HCT116 (cell line): ENCODE measurements around the gene FLNC. TPM values are rescaled to one million over a fixed set of nuclear protein-coding genes. Genes with fewer than 3 reads are reported as not detected.
A peak's percentile ranks its signal among the peaks of the same experiment; 100 is the strongest.

Experiments
- ATAC-seq: fragments of 200-7000 bp; cut with Tn5 transposase; 2 replicates; pipeline ENCODE4 v1.9.1; 2020; ENCODE audit warnings: mild to moderate bottlenecking, moderate library complexity
- BruUV-seq: library from RNA; stranded (reverse); fragments of 400-500 nt; replicated peaks from 2 replicates; lab custom pipeline; 2021; lab: Mats Ljungman, UMichigan
- CTCF ChIA-PET: fragments of 300-600 bp; sonication (Branson Sonifier 250); formaldehyde crosslinking; loops from one replicate; lab custom pipeline; 2021; ENCODE audit warnings: antibody characterized with exemption; lab: Charles Lee
- POLR2A ChIA-PET: fragments of 300-600, 350-600 bp; sonication (Branson Sonifier 250); formaldehyde crosslinking; loops from one replicate; lab custom pipeline; 2021; ENCODE audit warnings: antibody characterized with exemption; lab: Charles Lee
- RAD21 ChIA-PET, 2 experiments: fragments of 300-600 bp; sonication (Branson Sonifier 250); formaldehyde crosslinking; loops; one replicate each; lab custom pipeline; 2023; ENCODE audit warnings: low total read pairs in 2 of 2; ENCODE audit not compliant: uncharacterized antibody in 2 of 2, unreplicated experiment in 2 of 2, low non-redundant PET in 1 of 2; lab: Charles Lee
- DNase-seq: peaks from one replicate; pipeline ENCODE4 v3.0.0-alpha.2; 2010; ENCODE audit warnings: low read depth, low spot score
- H2AFZ ChIP-seq: fragments of 200-600 bp; shearing (Covaris generic), sonication (generic); 2 replicates; pipeline ENCODE4 v1.6.1; 2017; ENCODE audit warnings: low read depth, mixed run types, mixed read lengths, antibody characterized with exemption, low read length; ENCODE audit not compliant: poor library complexity, severe bottlenecking
- H3K27ac ChIP-seq: 2 replicates; pipeline ENCODE4 v1.5.1; 2012; ENCODE audit warnings: low read depth, low read length
- H3K27me3 ChIP-seq: fragments of 200-600 bp; sonication (generic); 2 replicates; pipeline ENCODE4 v1.6.1; 2016; ENCODE audit warnings: mixed run types, low read length, mixed read lengths; ENCODE audit not compliant: insufficient read depth
- H3K36me3 ChIP-seq, 2 experiments: fragments of 200-500 bp in 1 of 2; fragments of 200-600 bp in 1 of 2; sonication (Bioruptor generic) in 1 of 2; sonication (generic) in 1 of 2; 2 replicates each; pipeline versions ENCODE4 v1.5.1 to v1.6.1; 2014 to 2016; ENCODE audit warnings: low read length in 2 of 2, inconsistent platforms in 1 of 2, mixed read lengths in 1 of 2, mixed run types in 1 of 2; ENCODE audit not compliant: insufficient read depth in 2 of 2, control insufficient read depth in 1 of 2
- H3K4me1 ChIP-seq, 2 experiments: fragments of 200-600 bp in 1 of 2; sonication (generic) in 1 of 2; 2 replicates each; pipeline versions ENCODE4 v1.5.1 to v1.6.1; 2012 to 2017; ENCODE audit warnings: low read length in 2 of 2, inconsistent platforms in 1 of 2, mild to moderate bottlenecking in 1 of 2, mixed read lengths in 1 of 2, mixed run types in 1 of 2, moderate library complexity in 1 of 2; ENCODE audit not compliant: insufficient read depth in 2 of 2, control insufficient read depth in 1 of 2
- H3K4me2 ChIP-seq: fragments of 200-600 bp; sonication (generic); 2 replicates; pipeline ENCODE4 v1.6.1; 2017; ENCODE audit warnings: mixed run types, low read length, mixed read lengths
- H3K4me3 ChIP-seq, 2 experiments: fragments of 200-600 bp in 1 of 2; sonication (generic) in 1 of 2; replicated peaks in 1 of 2; 2 replicates each; pipeline ENCODE4 v1.5.1; 2011 to 2016; ENCODE audit warnings: low read length in 2 of 2, control low read depth in 1 of 2, low read depth in 1 of 2, mild to moderate bottlenecking in 1 of 2, mixed read lengths in 1 of 2, mixed run types in 1 of 2
- H3K79me2 ChIP-seq: fragments of 200-600 bp; sonication (generic); 2 replicates; pipeline ENCODE4 v1.6.1; 2017; ENCODE audit warnings: mild to moderate bottlenecking, mixed run types, low read length, moderate library complexity, mixed read lengths; ENCODE audit not compliant: insufficient read depth
- H3K9ac ChIP-seq: fragments of 200-600 bp; sonication (generic); 2 replicates; pipeline ENCODE4 v1.6.1; 2016; ENCODE audit warnings: low read length, mixed read lengths
- H3K9me2 ChIP-seq: fragments of 200-600 bp; sonication (generic), shearing (Covaris generic); 2 replicates; pipeline ENCODE4 v1.6.1; 2017; ENCODE audit warnings: mixed run types, mild to moderate bottlenecking, moderate library complexity; ENCODE audit not compliant: insufficient read depth
- H3K9me3 ChIP-seq, 2 experiments: fragments of 200-500 bp in 1 of 2; fragments of 200-600 bp in 1 of 2; sonication (Bioruptor generic) in 1 of 2; sonication (generic) in 1 of 2; 2 replicates each; pipeline ENCODE4 v1.6.1; 2014 to 2017; ENCODE audit warnings: low read length in 2 of 2, mixed read lengths in 2 of 2, inconsistent platforms in 1 of 2, low read depth in 1 of 2, mild to moderate bottlenecking in 1 of 2, mixed run types in 1 of 2, moderate library complexity in 1 of 2; ENCODE audit not compliant: control insufficient read depth in 1 of 2, insufficient read depth in 1 of 2
- H4K20me1 ChIP-seq: fragments of 200-600 bp; sonication (generic), shearing (Covaris generic); 2 replicates; pipeline ENCODE4 v1.6.1; 2017; ENCODE audit warnings: mixed run types, mild to moderate bottlenecking, moderate library complexity; ENCODE audit not compliant: insufficient read depth
- CBX3 ChIP-seq: IDR thresholded peaks from 2 replicates; pipeline ENCODE4 v1.6.1; 2012; ENCODE audit warnings: low read depth
- EZH2 ChIP-seq: fragments of 200-600 bp; sonication (generic); IDR thresholded peaks from 2 replicates; pipeline ENCODE4 v1.6.1; 2017; ENCODE audit warnings: antibody characterized with exemption, mixed run types
- EZH2phosphoT487 ChIP-seq: fragments of 200-600 bp; IDR thresholded peaks from 2 replicates; pipeline ENCODE4 v1.6.1; 2018; ENCODE audit warnings: antibody characterized with exemption, borderline replicate concordance
- FOSL1 ChIP-seq: IDR thresholded peaks from 2 replicates; pipeline ENCODE4 v1.6.1; 2012; ENCODE audit warnings: low read depth
- JUND ChIP-seq: IDR thresholded peaks from 2 replicates; pipeline ENCODE4 v1.6.1; 2012
- POLR2AphosphoS5 ChIP-seq: IDR thresholded peaks from 2 replicates; pipeline ENCODE4 v1.6.1; 2011; ENCODE audit warnings: mild to moderate bottlenecking, low read depth, low read length, moderate library complexity
- RAD21 ChIP-seq: IDR thresholded peaks from 2 replicates; pipeline ENCODE4 v1.6.1; 2012; ENCODE audit warnings: low read depth, mild to moderate bottlenecking
- SIN3A ChIP-seq: IDR thresholded peaks from 2 replicates; pipeline ENCODE4 v1.6.1; 2012; ENCODE audit warnings: low read depth
- SP1 ChIP-seq: IDR thresholded peaks from 2 replicates; pipeline ENCODE4 v1.6.1; 2012; ENCODE audit warnings: low read depth
- TCF7L2 ChIP-seq: IDR thresholded peaks from 2 replicates; pipeline ENCODE4 v1.7.0; 2011; ENCODE audit warnings: borderline replicate concordance, inconsistent platforms; ENCODE audit not compliant: insufficient read depth, insufficient read length; ENCODE audit errors: extremely low read depth
- YY1 ChIP-seq: IDR thresholded peaks from 2 replicates; pipeline ENCODE4 v1.6.1; 2011; ENCODE audit warnings: low read length, low read depth, moderate library complexity, mild to moderate bottlenecking; ENCODE audit not compliant: insufficient replicate concordance; ENCODE audit errors: extremely low read depth
- ZFX ChIP-seq: fragments of 450-650 bp; IDR thresholded peaks from 2 replicates; pipeline ENCODE4 v1.6.1; 2017
- ZNF274 ChIP-seq: fragments of 200-500 bp; sonication (Bioruptor generic); IDR thresholded peaks from 2 replicates; pipeline ENCODE4 v1.6.1; 2014; ENCODE audit warnings: mild to moderate bottlenecking, low read depth, low read length, inconsistent platforms
- intact Hi-C: fragments of 100-400 bp; cut with micrococcal nuclease; formaldehyde crosslinking; loops from 2 replicates; pipeline ENCODE4 v1.10.0; 2022
- total RNA-seq: library from RNA; stranded (reverse); gene quantifications from one replicate; pipeline ENCODE4 v1.2.1, GENCODE V29; 2021; ENCODE audit not compliant: unreplicated experiment
- TF ChIP-seq, protein P1 (sequence below): IDR thresholded peaks from 2 replicates; pipeline ENCODE4 v1.6.1; 2012
- TF ChIP-seq, protein P2 (sequence below), 3 experiments: fragments of 200-600 bp in 1 of 3; sonication (generic) in 1 of 3; IDR thresholded peaks in 2 of 3; conservative IDR thresholded peaks in 1 of 3; 2 replicates each; pipeline ENCODE4 v1.5.1; 2012 to 2017; ENCODE audit warnings: low read depth in 2 of 3, low read length in 2 of 3, antibody characterized with exemption in 1 of 3, borderline replicate concordance in 1 of 3, control low read depth in 1 of 3, mild to moderate bottlenecking in 1 of 3, mixed read lengths in 1 of 3, mixed run types in 1 of 3, moderate library complexity in 1 of 3; ENCODE audit not compliant: insufficient read depth in 1 of 3

Gene FLNC
- total RNA-seq, 1 experiment from 2014 or later, result 42.8 TPM

DNA sequence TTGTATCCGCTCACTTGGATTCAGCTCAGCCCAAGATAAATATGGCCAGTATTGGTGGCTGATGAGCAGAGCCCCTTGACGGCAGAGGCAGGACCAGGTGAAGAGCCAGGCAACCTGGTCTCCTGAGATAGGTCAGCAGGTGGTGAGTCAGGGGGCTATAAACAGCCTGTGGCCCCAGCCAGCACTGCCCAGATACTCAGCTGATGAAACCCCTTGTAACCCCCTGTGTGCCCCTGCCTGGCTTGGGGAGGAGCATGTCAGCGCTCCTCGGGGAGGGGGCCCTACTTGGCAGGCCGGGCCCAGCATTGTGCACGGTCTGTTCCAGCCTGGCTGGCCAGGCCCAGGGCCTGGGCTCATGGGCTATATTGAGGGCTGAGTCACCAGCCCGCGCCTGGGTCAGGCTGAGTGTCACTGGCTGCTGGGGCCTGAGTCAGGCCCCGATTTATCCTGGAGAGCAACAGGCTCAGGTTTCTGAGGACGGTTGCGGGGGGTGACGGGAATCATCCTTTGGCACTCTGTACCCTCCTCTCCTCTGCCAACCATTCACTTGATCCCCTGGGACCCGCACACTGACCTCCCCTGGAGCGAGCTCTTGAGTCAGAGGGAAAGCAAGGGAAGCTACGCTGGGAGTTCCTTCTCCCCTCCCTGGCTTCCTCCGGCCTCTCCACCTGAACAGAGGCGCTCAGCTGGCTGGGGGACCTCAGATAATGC, 2.8 kb upstream of the FLNC start:
- no TSS peak for BruUV-seq
- ChIA-PET POLR2A (no interaction called here), CTCF (interaction anchor here (0.6 kb wide), 1 partner anchor 53 kb away, joined by 3 read pairs; no protein-coding TSS in a partner anchor)
- Histone ChIP-seq H3K27me3 (no peaks in the 10 kb centered on the region), H3K9me2 (no peaks in the 10 kb centered on the region), H3K79me2 (peaks cover 13% of the 10 kb centered on the region; the same call in 1 of the 2 replicates), H3K4me2 (peak overlapping the region; percentile 90), H4K20me1 (no peaks in the 10 kb centered on the region)
- peak; percentile 53 for DNase-seq
- TF ChIP-seq EZH2phosphoT487 (no peak), YY1 (peak; percentile 8), POLR2AphosphoS5 (peak; percentile 67), RAD21 (no peak), TCF7L2 (no peak), ZFX (peak; percentile 49; the same call in 1 of the 2 replicates)
- TF ChIP-seq, all 23 proteins: peak for 3
- Histone ChIP-seq H2AFZ (no peak overlapping the region), H3K27ac (peak overlapping the region; percentile 82), H3K4me1 (peaks cover 35 to 56% of the 10 kb centered on the region in 2 experiments), H3K36me3 (no peaks in the 10 kb centered on the region), H3K4me3 (peak overlapping the region; percentile 20 to 48; a peak in 3 of 4 replicates), H3K9me3 (no peaks in the 10 kb centered on the region), H3K9ac (peak overlapping the region; percentile 68)
- RAD21 ChIA-PET, result no interaction called here
- intact Hi-C loops, result no loop called here
- ATAC-seq, result peak; percentile 79

DNA sequence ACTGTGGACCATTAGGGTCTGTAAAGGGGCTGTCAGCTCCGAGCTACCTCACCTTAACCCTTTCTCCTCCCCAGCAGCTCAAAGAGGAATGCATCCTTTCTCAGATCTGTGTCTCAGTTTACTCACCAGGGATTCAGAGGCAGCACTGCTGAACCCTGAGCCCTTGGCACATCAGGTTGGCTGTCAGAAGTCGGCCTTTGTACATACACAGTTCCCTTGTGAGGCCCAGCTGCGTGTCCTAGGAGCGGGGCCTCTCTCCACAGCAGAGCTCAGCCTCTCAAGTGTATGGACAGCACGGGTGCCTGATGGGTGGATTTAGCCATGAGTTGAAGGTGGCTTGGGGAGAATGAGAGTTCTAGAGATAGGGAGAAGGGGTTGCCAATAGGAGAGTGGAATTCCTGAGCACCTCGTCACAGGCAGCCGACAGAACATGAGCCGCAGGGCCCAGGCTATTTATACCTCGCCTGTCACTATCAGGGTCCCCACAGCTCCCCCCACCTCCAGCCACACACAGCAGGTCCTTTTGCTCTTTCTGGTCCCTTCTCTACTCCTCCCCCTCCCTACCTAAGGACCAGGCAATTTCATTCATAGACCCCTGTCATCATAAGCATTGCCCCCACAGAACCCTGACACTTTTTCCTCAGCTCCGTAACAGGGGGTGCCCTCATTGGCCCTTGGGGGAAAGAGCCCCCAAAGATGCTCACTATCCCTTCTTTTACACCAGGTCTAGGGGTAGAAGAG, 2.1 kb upstream of the FLNC start:
- peak overlapping the region; percentile 68 for H3K9ac ChIP-seq
- POLR2A ChIA-PET, result interaction anchor here (0.7 kb wide), 1 partner anchor 32 kb away, joined by 4 read pairs; no protein-coding TSS in a partner anchor

More for the DNA sequence above, 2.1 kb upstream of the FLNC start:
- CTCF ChIA-PET, result interaction anchor here (0.6 kb wide), 1 partner anchor 52 kb away, joined by 3 read pairs; no protein-coding TSS in a partner anchor
- DNase-seq (peak; percentile 34), ATAC-seq (peak; percentile 47)
- Histone ChIP-seq H3K27me3 (no peaks in the 10 kb centered on the region), H4K20me1 (no peaks in the 10 kb centered on the region), H3K4me2 (peak overlapping the region; percentile 90), H3K9me3 (no peaks in the 10 kb centered on the region), H2AFZ (no peak overlapping the region), H3K36me3 (no peaks in the 10 kb centered on the region), H3K27ac (peak overlapping the region; percentile 82), H3K79me2 (peaks cover 18% of the 10 kb centered on the region; the same call in 1 of the 2 replicates), H3K4me1 (peaks cover 35 to 64% of the 10 kb centered on the region in 2 experiments), H3K4me3 (peak overlapping the region; percentile 20 to 48), H3K9me2 (no peaks in the 10 kb centered on the region)
- BruUV-seq, result no TSS peak
- no peak for TF ChIP-seq EZH2phosphoT487
- no peak for TF ChIP-seq CBX3
- TF ChIP-seq RAD21, result no peak
- no peak; the same call in none of the 2 replicates for TF ChIP-seq POLR2AphosphoS5
- no peak for TF ChIP-seq ZNF274
- TF ChIP-seq, protein P1, sequence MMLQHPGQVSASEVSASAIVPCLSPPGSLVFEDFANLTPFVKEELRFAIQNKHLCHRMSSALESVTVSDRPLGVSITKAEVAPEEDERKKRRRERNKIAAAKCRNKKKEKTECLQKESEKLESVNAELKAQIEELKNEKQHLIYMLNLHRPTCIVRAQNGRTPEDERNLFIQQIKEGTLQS, result no peak
- no peak for TF ChIP-seq ZFX
- TF ChIP-seq EZH2, result no peak
- TF ChIP-seq SP1, result no peak
- TF ChIP-seq YY1, result no peak
- TF ChIP-seq FOSL1, result no peak
- TF ChIP-seq SIN3A, result no peak
- TF ChIP-seq, protein P2, sequence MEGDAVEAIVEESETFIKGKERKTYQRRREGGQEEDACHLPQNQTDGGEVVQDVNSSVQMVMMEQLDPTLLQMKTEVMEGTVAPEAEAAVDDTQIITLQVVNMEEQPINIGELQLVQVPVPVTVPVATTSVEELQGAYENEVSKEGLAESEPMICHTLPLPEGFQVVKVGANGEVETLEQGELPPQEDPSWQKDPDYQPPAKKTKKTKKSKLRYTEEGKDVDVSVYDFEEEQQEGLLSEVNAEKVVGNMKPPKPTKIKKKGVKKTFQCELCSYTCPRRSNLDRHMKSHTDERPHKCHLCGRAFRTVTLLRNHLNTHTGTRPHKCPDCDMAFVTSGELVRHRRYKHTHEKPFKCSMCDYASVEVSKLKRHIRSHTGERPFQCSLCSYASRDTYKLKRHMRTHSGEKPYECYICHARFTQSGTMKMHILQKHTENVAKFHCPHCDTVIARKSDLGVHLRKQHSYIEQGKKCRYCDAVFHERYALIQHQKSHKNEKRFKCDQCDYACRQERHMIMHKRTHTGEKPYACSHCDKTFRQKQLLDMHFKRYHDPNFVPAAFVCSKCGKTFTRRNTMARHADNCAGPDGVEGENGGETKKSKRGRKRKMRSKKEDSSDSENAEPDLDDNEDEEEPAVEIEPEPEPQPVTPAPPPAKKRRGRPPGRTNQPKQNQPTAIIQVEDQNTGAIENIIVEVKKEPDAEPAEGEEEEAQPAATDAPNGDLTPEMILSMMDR (IDR thresholded peaks at IDR 0.05 in 2 of 3, conservative IDR thresholded peaks at IDR 0.05 in 1 of 3; ENCODE audit: borderline replicate concordance in 1 of 3, insufficient read depth in 1 of 3, low read depth in 2 of 3, low read length in 2 of 3), result no peak
- TF ChIP-seq JUND, result no peak
- intact Hi-C loops, result no loop called here
- RAD21 ChIA-PET, result no interaction called here
